NCI-H1694 (cell line): ENCODE data around the gene HOXD12.

Experiments
- DNase-seq: peaks from one replicate; lab custom pipeline; 2025; lab: John Stamatoyannopoulos, UW

The HOXD12 gene, protein sequence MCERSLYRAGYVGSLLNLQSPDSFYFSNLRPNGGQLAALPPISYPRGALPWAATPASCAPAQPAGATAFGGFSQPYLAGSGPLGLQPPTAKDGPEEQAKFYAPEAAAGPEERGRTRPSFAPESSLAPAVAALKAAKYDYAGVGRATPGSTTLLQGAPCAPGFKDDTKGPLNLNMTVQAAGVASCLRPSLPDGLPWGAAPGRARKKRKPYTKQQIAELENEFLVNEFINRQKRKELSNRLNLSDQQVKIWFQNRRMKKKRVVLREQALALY

GRCh38 chr2:176099728-176100546, at the start of gene HOXD12:
HOXD12 (plus strand) TSS chr2:176099795; CDS start chr2:176099802, 7 bp downstream.
- no peak for DNase-seq

GRCh38 chr2:176056406-176056805, 43.2 kb upstream of the HOXD12 start:
- DNase-seq: peak; percentile 77

DNA sequence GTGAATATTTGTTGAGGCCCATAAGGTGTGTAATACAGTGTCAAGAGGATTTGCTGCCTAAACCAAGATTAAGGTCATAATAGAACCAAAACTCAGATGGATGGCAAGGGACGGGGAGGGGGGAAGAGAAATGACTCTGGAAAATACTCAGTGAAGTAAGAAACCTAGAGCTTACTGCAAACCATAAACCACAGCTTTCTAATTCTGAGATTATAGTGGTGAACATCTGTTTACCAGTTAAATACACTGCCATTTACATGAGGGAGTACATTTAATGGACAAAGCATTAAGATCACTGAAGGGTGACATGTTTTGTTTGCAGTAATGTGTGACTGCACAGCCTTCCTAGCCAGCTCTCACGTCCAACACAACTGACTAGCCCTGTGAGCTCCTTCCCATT, 35.6 kb upstream of the HOXD12 start:
- no peak for DNase-seq

DNA sequence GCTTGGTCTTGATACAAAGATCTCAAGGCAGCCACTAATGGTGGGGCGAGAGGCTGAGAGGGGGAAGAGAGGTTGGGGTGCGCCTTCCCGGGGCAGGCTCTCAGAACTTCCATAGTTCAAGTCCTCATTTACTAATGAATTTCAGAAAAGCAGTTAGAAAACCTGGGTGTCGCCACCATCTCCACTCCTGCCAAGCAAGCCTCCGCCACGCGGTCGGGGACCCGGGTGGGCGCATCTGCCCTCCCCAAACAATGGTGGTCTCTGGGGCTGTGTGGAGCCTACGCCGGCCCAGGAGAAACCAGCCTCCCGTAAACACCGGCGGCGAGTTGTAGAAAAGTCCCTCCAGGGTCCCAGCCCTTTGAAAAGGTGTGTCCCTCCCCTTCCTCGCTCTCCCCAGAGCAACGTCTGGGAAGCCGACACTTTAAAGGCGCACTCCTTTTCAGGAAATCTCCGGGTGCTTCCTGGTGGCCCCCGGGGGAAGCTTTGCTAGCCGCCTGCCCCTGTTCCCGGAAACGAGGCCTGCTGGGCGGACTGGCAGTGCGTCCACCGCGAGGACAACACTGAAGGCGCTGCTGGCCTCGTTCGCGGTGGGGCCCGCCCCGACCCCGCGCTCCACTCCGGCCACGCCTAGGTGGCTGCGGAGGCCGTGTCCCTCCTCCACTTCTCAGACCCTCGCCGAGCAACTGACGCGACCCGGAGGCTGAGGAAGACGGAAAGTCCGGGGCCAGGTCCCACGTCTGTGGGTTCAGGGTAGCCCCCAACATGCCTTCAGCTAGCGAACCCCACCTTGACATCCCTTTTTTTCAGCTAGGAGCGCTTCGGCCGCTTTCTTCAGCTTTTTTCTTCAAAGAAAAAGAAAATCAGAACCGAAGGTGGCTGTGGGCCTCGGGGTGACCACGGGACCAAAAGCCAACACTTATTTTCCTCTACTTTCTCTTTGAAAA, 32.7 kb upstream of the HOXD12 start:
- DNase-seq: no peak

- no peak for DNase-seq
These were observed 31.8 kb upstream of the HOXD12 start for GRCh38 chr2:176067589-176068418.

GRCh38 chr2:176068419-176068832, 31.2 kb upstream of the HOXD12 start:
- no peak for DNase-seq

DNA sequence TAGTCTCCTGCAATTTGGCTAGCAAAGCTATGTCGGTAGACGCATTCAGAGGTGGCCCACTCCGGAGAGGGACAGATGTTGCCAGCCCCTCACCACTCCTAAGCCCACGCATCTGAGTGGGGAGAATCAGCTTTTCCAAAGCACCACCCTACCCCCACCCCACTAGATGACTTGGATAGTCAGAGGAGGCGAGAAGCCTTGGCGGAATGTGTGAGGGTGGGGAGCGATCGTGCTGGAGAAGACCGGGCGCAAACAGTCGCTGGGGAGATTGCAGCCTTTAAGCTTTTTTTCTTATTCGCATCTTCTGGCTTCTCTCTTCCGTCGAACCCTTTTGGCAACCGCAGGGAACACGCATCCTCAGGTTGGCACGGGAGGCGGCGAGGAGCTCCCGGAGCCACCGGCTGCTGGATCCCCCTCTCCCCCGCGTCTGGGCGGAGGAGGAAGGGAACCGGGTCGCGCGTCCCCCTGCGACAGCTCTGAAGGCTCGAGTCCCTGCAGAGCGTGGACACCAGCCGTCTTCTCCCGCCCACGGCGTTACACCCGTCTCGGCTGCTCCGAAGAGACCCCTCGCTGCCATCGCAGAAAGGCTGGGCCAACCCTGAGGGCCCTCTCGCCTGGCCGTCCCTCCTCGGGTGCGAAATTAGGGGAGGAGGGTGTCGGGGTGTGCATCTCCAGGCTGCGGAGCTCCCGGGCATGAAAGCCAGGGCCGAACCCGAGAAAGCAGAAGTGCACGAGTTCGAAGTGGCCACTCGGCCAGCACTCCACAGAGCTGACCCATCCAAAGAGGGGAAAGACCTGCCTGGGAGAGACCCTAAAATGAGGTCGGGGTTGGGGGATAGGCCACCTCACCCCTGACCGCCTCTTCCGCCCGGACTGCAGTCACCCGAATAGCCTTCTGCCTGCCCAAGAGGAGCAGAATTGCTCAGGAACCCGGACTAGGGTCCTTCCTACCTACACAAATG, 28.0 kb upstream of the HOXD12 start:
- no peak for DNase-seq

GRCh38 chr2:176072292-176072669, 27.3 kb upstream of the HOXD12 start:
- DNase-seq: no peak

- no peak for DNase-seq
These were observed 26.4 kb upstream of the HOXD12 start for GRCh38 chr2:176072951-176073904.

DNA sequence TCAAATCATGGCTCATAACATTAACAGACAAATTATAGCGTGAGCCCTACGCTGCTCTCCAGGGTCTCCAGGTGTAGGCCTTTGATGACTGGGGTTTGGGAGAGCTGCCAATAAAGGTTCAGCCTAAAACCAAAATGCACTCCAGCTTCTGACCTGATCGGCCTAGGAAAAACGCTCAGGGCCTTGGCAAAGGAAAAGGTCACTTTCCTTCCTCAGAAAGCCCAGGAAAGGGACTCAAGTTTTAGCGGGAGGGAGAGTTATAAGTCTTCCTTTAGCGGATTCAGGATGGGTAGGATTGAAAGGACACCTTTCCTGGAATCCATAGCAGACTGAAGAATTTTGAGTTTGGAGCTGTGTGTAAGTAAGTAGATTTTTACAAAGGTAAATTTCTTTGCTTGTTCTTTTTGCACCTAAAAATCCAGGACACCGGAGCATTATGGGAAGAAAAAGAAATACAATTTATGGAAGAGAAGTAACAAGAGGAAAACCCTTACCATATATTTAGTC, 24.6 kb upstream of the HOXD12 start:
- DNase-seq: no peak

GRCh38 chr2:176075481-176075880, 24.1 kb upstream of the HOXD12 start:
- DNase-seq: peak; percentile 90

GRCh38 chr2:176076063-176076462, 23.5 kb upstream of the HOXD12 start:
- DNase-seq: no peak

- no peak for DNase-seq
These were observed 22.8 kb upstream of the HOXD12 start for GRCh38 chr2:176076796-176077195.

- no peak for DNase-seq
These were observed 20.9 kb upstream of the HOXD12 start for GRCh38 chr2:176078541-176079284.

DNA sequence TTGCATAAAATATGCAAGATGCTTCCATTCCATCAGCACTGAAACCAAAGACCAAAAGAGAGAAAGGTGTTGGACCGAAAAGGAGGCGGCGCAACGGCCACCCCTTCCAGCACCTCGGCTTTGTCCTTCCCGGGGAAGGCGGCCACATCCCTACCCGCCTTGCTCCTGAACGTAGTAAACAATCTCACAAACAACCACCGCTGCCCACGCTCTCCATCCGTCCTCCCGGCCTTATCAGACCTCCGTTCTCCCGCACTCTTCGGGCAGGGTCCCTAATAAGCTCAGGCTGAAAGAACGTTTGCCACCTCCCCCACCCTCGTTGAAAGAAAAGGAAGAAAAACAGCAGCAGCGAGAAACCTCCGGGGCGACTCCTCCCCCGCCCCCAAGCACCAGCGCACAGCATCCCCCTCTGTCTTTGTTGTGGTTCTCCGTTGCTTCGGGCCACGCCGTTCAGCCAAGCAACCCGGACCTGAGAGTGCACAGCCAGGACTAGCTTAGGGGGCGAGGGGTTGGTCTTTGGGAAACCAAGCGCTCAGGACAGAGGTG, 20.2 kb upstream of the HOXD12 start:
- DNase-seq: no peak

- peak; percentile 69 for DNase-seq
These were observed 19.6 kb upstream of the HOXD12 start for GRCh38 chr2:176079831-176080539.
